GM21367 (cell line): ENCODE data around the gene IRGC.
"Not testable (repeated sequence)": the region's sequence is repeated elsewhere in the genome, so short reads cannot be mapped to it uniquely, and the experiment has no call there.

Experiments used
- ATAC-seq: cut with Tn5 transposase; IDR thresholded peaks from one replicate; pipeline ENCODE4 v1.9.1; 2021; ENCODE audit not compliant: unreplicated experiment

Gene IRGC

DNA sequence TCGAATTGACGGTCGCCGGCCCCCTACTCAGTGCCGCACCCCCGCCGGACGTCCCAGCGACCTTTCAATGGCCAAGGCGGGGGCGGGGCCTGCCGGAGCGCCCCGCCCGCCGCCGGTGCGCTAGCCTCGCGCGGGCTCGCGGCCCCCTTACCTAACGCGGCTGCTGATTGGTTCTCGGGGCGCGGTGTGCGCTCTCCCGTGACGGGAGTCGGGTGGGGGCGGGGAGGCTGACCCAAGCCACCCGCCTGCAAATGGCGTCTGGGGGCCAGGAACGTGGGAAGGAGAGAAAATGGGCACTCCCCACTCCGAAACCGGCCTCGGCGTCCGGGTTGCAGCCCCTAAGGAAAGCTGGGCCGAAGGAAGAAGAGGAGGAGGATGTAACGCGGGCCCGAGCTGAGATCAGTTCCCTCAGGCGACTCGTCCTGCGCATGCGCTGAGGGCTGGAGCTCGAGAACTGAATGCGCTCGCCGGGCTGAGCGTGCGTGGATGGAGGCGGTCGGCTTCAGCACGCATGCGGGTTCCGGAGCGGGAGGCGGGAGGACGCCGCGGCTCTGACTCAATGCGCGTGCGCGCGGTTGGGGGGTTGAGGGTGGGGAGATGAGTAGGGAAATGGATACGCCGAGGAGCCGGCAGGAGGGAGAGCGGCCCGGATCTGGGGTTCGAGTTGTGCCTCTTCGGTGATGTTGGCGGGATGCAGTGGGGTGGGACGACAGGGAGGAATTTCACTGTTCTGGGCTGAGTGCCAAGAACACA lies 38.8 kb downstream of the IRGC start, which contains the start of gene SMG9:
Gene SMG9 (minus strand): TSS at position 460 of the 753 bp plus-strand sequence. CDS start 4,221 bp downstream, outside the sequence.
- ATAC-seq, result peak; percentile 37

DNA sequence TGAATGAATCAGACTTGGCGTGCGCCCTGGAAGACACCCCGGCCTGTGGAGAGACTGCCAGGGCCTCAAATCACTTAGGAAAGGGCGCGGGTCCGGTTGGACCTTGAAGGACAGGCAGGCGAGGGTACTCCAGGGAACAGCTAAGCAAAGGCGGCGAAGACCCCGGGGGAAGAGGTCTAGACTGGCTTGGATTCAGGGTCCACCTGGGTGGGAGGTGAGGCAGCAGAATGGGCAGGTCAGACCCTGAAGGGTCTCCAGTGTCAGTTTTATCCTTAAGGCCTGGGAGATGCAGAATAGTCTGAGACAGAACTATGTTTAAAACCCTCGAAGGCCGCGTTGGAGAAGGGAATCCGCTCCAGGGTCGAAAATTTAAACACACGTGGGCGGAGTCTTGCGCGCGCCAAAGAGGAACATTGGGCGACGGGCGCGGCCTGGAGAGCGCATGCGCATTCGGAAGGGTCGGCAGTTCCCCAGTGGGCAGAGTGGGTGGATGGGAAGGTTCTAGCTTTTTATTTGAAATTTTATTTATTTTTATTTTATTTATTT lies 39.5 kb downstream of the IRGC start:
- no peak for ATAC-seq

DNA sequence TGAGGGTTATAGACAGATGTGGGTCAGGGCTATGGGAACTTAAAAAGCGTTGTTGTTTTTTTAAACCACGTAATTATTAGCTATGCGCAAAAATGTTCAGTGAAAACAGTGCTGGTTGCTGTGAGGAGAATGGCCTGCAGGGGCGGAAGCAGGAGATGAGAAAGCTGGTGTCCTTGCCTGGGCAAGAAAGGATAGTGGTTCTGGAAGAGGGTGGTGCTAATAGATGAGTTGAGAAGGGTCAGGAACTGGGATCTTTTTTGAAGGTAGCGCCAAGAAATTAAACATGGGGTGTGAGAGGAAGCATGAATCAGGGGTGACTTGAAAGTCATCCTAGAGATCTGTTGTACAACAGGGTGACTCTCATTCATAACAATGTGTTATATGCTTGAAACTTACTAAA lies 43.6 kb downstream of the IRGC start:
- ATAC-seq, result no peak

DNA sequence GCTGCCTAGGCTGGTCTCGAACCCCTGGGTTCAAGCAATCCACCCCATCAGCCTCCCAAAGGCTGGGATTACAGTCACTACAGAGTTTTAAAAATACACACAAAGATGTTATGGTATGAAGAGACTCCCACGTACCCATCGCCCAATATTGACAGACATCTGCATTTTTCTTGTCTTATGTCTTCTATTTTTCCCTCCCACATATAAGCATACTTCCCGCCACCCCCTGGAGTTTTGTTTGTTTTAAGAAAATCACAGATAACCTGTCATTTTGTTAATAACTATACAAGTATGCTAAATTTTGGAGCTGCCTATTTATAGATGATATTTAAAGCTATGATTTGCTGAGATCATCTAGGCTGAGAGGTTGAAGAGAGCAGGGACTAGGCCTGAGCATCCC lies 45.1 kb downstream of the IRGC start:
- no peak for ATAC-seq

DNA sequence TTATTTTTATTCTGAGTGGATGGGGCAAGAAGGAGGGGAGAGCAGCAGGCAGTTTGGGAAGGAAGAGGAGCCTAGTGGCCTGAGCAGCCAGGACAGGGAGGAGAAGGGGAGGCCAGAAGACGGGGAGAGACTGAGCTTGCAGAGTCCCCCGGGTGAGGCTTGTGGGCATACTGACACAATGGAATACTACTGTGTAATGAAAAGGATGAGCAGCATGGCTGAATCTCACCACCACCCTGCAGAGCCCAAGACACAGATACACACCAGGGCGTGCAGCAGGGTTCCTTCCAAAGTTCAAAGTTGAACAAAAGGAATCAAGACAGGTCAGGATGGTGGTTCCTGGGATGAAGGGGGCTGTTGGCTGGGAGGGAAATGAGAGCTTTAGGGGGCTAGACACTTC lies 46.9 kb downstream of the IRGC start:
- ATAC-seq, result no peak

DNA sequence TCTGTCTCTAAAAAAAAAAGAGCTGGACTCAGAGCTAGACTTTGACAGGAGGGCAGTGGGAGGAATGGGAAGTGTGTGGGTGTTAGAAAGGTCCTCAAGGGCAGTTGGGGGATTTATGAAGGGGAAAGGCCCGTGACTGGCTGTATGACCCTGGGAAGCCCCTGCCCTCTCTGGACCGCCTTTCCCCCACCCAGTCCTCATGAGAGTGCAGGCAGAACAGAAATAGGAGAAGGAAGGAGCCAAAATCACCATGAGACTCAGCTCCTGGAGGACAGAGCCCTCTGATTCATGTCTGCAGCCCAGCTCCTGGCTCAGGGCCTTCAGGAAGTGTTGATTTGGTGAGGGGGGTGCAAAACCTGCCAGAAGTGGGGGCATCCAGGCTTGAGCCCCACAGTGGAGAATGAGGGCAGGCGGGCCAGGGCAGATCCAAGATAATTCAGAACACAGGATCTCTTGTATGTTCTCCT lies 47.6 kb downstream of the IRGC start:
- ATAC-seq, result no peak

DNA sequence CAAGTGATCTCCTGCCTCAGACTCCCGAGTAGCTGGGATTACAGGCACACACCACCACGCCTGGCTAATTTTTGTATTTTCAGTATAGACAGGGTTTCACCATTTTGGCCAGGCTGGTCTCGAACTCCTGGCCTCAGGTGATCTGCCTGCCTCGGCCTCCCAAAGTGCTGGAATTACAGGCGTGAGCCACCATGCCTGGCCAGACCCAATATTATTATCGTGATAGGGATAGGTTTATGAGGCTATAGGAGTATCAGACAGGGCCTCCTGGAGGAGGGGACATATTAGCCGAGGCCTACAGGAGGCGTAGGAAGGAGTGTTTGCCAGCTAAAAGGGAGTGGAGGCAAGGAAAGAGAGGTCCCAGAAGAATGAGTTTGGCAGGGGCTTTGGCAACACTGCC lies 48.8 kb downstream of the IRGC start:
- not testable (repeated sequence) for ATAC-seq

DNA sequence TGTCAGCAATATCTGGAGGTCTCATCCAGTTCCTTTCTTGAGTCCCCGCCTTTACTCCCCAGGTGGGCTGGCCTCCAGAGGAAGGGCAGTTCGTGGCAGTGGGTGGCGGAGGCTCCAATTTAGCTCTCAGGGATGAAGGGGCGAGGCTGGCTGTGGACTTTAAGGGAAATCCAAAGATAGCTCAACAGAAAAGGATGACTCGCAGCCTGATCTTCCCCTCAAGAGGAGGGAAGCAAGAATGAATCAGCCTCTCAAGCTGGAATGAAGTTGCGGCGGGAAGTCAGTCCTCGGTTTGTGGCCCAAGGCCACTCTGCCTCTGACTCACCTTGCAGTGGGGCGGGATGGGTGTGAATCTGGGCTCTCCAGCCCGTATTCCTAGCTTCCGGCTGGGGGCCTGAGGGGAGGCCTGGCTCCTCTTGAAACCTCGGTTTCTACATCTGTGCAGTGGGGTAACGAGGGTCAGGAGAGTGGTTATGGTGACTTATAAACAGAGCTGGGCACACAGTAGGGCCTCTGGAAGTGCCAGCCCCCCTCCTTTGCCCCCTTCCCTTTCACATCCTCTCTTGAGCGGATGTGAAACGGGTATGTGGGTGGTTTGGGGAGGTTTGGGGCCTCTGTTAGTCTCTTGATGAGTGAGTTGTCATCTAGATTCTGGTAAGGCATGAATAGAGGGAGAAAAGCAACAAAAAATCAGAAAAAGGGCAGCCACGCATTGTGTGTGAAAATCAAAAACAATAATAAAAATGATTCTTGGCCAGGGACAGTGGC lies 49.4 kb downstream of the IRGC start:
- ATAC-seq, result peak; percentile 47

DNA sequence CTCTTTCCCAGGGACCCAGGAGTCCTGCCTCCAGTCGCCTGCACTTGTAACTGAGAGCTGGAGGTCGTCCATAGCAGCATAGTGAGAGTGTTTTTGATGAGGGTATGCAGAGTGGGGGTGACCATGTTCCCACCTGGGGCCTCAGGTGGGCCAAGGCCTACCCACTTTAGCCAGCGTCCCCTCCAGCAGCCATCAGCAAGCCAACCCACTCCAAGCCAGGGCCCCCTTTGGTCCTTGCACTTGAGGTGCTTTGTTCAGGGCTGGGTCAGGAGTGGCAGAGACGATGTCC lies 50.8 kb downstream of the IRGC start:
- ATAC-seq, result no peak

DNA sequence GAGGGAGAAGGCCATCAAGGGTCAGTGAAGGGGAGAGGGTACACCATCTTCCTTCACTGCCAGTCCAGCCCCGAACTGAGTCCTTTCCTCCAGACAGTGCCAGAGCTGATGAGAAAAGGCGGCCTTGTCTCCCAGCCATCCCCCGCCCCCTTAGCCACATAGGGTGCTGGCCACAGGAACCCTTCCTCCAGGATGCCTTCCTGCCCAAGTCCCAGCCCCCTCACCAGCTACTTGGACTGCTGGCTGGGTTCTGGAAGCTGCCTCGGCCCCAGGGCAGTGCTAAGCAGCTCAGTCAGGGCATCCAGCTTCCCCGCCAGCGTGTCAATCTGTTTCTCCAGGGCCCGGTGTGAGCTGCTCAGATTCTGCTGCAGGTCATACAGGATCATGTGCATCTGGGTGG lies 51.4 kb downstream of the IRGC start:
- no peak for ATAC-seq

DNA sequence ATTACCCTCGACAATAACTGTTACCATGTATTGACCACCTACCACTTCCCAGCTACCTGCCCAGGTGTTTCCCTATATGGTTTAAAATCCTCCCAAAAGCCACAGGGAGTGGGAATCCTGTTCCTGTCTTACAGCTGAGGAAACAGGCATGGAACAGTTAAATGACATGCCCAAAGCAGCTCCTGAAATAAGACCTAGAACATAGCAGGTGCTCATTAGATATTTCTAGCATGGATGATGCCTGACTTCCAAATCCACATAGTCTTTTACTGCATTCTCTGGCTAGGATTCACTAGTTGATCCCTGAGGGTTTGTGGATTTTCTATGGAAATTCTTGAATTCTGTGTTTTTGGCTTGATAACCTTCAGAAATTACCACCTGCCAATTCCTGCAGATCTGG lies 51.9 kb downstream of the IRGC start:
- ATAC-seq, result no peak

DNA sequence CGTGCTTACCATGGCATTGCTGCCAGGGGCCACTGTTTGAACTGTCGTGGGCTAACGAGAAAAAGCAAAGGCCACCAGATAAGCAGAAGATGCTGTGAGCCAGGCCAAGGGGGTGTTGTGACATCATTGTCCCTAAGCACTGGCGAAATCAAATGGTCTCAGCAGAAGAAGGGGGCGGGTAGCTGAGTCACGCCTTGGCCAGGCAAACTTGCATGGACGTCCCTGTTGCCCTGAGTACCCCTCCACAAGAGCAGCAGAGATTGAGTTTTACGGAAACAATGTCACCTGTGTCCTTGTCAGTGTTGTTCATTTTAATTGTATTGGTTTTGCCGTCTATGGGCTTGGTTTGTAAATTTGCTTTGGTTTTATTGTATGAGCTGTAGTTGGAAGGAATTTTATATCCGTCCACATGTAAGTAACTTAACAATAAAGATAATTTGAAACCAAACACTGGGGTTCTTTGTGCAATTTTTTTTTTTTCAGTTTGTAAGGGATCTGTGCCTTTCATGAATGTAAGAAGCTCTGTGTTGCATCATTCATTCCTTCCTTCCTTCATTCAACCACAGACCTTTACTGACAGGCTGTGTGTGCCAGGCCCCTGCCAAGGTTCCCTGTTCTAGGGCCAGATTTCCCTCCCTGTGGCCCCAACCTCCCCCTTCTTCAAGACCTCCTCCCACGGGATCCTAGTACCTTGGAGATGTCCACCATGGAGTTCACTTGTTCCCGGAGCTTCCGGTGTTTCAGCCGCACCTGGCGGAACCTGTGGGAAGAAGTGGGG lies 52.6 kb downstream of the IRGC start:
- no peak for ATAC-seq

DNA sequence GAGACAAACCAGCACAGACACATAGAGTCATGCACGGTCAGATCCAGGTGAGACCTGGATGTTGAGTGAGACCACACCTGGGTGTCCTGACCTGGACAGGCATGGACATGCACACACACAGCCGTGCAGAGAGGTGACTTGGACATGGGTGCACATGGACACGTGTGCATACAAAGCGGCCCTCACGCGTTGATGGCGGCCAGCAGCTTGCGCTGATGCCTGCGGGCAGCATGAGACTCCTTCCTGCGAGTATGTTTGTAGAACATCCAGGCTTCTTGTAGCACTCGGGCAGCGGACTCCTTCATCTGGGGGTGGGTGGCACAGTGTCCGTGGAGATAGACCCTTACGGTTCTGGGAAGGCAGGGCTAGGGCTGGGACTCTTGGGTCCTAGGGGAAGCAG lies 53.4 kb downstream of the IRGC start:
- no peak for ATAC-seq
